ENCODE results near the gene PINK1.

PINK1 gene

GRCh38 chr1:20645414-20645813 lies 12.2 kb downstream of the PINK1 start:
- no peak for TF ChIP-seq CTCF (IDR thresholded peaks at IDR 0.05; ENCODE audit: insufficient read depth, low read depth, low read length, missing control alignments)
- DNase-seq (ENCODE audit: low read depth) = no peak
- H3K4me3 ChIP-seq (ENCODE audit: low read length) = no peak overlapping the region

- no peak for TF ChIP-seq CTCF (IDR thresholded peaks at IDR 0.05; ENCODE audit: insufficient read depth, low read depth, low read length, missing control alignments)
- H3K4me3 ChIP-seq (ENCODE audit: low read length) = no peak overlapping the region
- DNase-seq (ENCODE audit: low read depth) = no peak
Observed at GRCh38 chr1:20648438-20648837, 15.2 kb downstream of the PINK1 start.

- no peak for DNase-seq (ENCODE audit: low read depth)
- TF ChIP-seq CTCF (IDR thresholded peaks at IDR 0.05; ENCODE audit: insufficient read depth, low read depth, low read length, missing control alignments) = no peak
- H3K4me3 ChIP-seq (ENCODE audit: low read length) = no peak overlapping the region
Observed at GRCh38 chr1:20648946-20649345, 15.7 kb downstream of the PINK1 start.

- no peak overlapping the region for H3K4me3 ChIP-seq (ENCODE audit: low read length)
- DNase-seq (ENCODE audit: low read depth) = no peak
- TF ChIP-seq CTCF (IDR thresholded peaks at IDR 0.05; ENCODE audit: insufficient read depth, low read depth, low read length, missing control alignments) = no peak
Observed at GRCh38 chr1:20652300-20652699, 19.0 kb downstream of the PINK1 start.

GRCh38 chr1:20654104-20654690 lies 20.9 kb downstream of the PINK1 start:
- TF ChIP-seq CTCF (IDR thresholded peaks at IDR 0.05; ENCODE audit: insufficient read depth, low read depth, low read length, missing control alignments) = no peak
- H3K4me3 ChIP-seq (ENCODE audit: low read length) = no peak overlapping the region
- no peak for DNase-seq (ENCODE audit: low read depth)

GRCh38 chr1:20657024-20657423 lies 23.8 kb downstream of the PINK1 start:
- TF ChIP-seq CTCF (IDR thresholded peaks at IDR 0.05; ENCODE audit: insufficient read depth, low read depth, low read length, missing control alignments) = no peak
- no peak for DNase-seq (ENCODE audit: low read depth)
- H3K4me3 ChIP-seq (ENCODE audit: low read length) = no peak overlapping the region

- no peak overlapping the region for H3K4me3 ChIP-seq (ENCODE audit: low read length)
- DNase-seq (ENCODE audit: low read depth) = no peak
- no peak for TF ChIP-seq CTCF (IDR thresholded peaks at IDR 0.05; ENCODE audit: insufficient read depth, low read depth, low read length, missing control alignments)
Observed at GRCh38 chr1:20658166-20658915, 25.1 kb downstream of the PINK1 start.
